DND-41 (cell line): Measurements from ENCODE around the gene SLC25A18.

ENCODE experiments used
- EZH2 ChIP-seq: IDR thresholded peaks from 3 replicates; pipeline ENCODE4 v1.6.1; 2012; ENCODE audit warnings: borderline replicate concordance, low read depth, mild to moderate bottlenecking, moderate library complexity, low read length, inconsistent platforms; ENCODE audit not compliant: severe bottlenecking
- TF ChIP-seq, protein P1 (sequence below): IDR thresholded peaks from 2 replicates; pipeline ENCODE4 v1.5.1; 2012; ENCODE audit warnings: borderline replicate concordance, low read length, moderate library complexity, mild to moderate bottlenecking; ENCODE audit not compliant: poor library complexity, severe bottlenecking; ENCODE audit errors: extremely low read depth

DNA sequence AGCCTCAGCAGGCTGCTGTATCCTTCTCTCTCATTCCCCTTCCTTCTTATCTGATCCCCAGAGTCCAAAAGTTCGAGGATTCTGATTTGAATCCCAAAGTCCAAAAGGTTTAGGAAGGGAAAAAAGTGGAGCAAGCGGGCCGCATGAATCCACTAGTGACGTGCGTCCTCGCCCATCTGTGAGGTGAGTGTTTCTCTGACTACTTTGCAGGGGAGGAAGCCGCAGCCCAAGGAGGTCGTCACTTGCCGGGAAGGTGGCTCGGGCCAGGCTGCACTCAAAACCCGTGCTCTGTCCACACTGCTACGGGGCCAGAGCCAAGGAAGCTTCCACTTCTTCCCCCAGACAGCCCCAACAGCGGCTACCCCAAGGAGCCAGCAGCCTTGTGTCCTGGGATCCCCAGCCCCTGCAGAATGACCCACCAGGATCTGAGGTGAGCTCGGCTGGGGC lies 16.3 kb downstream of the SLC25A18 start:
- no peak for TF ChIP-seq EZH2
- TF ChIP-seq, protein P1, sequence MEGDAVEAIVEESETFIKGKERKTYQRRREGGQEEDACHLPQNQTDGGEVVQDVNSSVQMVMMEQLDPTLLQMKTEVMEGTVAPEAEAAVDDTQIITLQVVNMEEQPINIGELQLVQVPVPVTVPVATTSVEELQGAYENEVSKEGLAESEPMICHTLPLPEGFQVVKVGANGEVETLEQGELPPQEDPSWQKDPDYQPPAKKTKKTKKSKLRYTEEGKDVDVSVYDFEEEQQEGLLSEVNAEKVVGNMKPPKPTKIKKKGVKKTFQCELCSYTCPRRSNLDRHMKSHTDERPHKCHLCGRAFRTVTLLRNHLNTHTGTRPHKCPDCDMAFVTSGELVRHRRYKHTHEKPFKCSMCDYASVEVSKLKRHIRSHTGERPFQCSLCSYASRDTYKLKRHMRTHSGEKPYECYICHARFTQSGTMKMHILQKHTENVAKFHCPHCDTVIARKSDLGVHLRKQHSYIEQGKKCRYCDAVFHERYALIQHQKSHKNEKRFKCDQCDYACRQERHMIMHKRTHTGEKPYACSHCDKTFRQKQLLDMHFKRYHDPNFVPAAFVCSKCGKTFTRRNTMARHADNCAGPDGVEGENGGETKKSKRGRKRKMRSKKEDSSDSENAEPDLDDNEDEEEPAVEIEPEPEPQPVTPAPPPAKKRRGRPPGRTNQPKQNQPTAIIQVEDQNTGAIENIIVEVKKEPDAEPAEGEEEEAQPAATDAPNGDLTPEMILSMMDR, result no peak
